ENCODE results near the gene TCAP. TPM values are rescaled to one million over a fixed set of nuclear protein-coding genes. Genes with fewer than 3 reads are reported as not detected.

TCAP gene
- total and polyA plus RNA-seq, 8 donors, result 0.88 to 14.1 (median 2.2) TPM; not detected in 2

DNA sequence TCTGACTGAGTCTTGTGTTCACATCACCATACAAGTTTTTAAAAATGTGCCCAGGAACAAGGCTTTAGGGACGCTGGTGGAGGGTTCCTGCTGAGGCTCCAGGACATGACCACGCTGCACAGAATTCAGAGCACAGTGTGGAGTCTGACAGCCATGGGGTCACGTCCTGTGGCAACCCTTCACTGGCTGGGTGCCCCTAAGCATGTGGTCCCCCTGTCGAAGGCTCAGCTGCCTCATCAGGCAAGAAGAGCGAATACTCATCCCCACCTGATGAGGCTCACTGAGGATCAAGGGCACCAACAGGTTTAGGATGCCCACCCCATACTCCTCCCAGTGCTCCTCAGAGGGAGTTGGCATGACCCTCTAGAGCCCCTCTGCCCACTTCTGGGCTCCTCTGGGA, 9.0 kb downstream of the TCAP start:
- Histone ChIP-seq H3K9me3 (no peaks in the 10 kb centered on the region), H3K4me1 (peaks cover 41 to 61% (median 58%) of the 10 kb centered on the region in 4 donors), H3K27me3 (peaks cover 0 to 32% (median 17%) of the 10 kb centered on the region in 3 donors), H3K36me3 (peaks cover 0 to 3% (median under 1%) of the 10 kb centered on the region in 4 donors), H3K4me3 (no peak overlapping the region), H3K27ac (peak overlapping the region in 1 of 5 donors; percentile 73)
- intact Hi-C loops (cut with DNase I; ENCODE audit: low total_unique reads), result no loop called here
- DNase-seq, result no peak
- 77 to 83% (median 81%) methylated on average over 5 of the region's 5 CpGs for WGBS, 5 donors
- TF ChIP-seq POLR2AphosphoS5 (IDR thresholded peaks at IDR 0.05) (no peak), POLR2A (IDR thresholded peaks at IDR 0.05) (no peak), EP300 (IDR thresholded peaks at IDR 0.05) (no peak)
- TF ChIP-seq, protein P1, sequence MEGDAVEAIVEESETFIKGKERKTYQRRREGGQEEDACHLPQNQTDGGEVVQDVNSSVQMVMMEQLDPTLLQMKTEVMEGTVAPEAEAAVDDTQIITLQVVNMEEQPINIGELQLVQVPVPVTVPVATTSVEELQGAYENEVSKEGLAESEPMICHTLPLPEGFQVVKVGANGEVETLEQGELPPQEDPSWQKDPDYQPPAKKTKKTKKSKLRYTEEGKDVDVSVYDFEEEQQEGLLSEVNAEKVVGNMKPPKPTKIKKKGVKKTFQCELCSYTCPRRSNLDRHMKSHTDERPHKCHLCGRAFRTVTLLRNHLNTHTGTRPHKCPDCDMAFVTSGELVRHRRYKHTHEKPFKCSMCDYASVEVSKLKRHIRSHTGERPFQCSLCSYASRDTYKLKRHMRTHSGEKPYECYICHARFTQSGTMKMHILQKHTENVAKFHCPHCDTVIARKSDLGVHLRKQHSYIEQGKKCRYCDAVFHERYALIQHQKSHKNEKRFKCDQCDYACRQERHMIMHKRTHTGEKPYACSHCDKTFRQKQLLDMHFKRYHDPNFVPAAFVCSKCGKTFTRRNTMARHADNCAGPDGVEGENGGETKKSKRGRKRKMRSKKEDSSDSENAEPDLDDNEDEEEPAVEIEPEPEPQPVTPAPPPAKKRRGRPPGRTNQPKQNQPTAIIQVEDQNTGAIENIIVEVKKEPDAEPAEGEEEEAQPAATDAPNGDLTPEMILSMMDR (IDR thresholded peaks at IDR 0.05), result no peak

DNA sequence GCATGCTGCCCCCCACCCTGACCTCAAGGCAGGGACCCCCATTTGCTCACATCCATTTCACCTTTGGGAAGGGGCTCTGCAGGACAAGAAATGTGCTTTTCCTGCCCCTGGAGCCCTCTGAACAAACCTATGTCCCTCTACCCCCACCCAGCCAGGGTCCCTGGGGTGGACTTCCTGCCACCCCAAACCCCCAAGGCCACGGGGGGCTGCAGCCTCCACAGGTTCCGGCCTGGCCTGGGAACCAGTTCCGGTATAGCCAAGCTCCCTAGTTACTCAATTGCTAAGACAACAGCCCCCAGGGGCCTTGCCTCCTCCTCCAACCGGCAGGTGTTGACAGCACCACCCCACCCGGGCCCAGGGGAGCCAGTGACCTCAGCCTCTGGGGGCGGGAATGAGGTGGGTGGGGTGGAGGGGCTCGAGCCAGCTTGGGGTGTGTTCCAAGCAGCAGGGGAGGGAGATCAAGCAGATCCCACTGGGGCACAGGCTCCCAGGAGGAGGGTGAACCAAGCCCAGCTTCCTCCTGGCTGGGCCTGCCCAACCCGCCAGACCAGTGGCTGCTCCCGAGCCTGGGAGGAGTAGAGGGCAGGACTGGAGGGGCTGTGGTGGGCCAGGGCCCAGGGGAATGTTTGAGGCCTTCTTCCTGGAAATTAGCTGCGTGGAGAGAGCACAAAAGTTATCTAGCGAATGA, 9.7 kb downstream of the TCAP start:
- Histone ChIP-seq H3K4me3 (no peak overlapping the region), H3K9me3 (no peaks in the 10 kb centered on the region), H3K4me1 (peaks cover 47 to 68% (median 64%) of the 10 kb centered on the region in 4 donors), H3K36me3 (peaks cover 0 to 8% (median 2%) of the 10 kb centered on the region in 4 donors), H3K27me3 (peaks cover 0 to 26% (median 10%) of the 10 kb centered on the region in 3 donors), H3K27ac (peak overlapping the region; percentile 27 to 79 (median 73))
- 26 to 38% (median 29%) methylated on average over 9 to 11 of the region's 11 CpGs for WGBS, 5 donors
- DNase-seq, result peak; percentile 57 to 94
- TF ChIP-seq POLR2A (IDR thresholded peaks at IDR 0.05) (no peak), POLR2AphosphoS5 (IDR thresholded peaks at IDR 0.05) (no peak), EP300 (IDR thresholded peaks at IDR 0.05) (no peak)
- TF ChIP-seq, protein P1 (IDR thresholded peaks at IDR 0.05), result no peak
- intact Hi-C loops (cut with DNase I; ENCODE audit: low total_unique reads), result no loop called here

DNA sequence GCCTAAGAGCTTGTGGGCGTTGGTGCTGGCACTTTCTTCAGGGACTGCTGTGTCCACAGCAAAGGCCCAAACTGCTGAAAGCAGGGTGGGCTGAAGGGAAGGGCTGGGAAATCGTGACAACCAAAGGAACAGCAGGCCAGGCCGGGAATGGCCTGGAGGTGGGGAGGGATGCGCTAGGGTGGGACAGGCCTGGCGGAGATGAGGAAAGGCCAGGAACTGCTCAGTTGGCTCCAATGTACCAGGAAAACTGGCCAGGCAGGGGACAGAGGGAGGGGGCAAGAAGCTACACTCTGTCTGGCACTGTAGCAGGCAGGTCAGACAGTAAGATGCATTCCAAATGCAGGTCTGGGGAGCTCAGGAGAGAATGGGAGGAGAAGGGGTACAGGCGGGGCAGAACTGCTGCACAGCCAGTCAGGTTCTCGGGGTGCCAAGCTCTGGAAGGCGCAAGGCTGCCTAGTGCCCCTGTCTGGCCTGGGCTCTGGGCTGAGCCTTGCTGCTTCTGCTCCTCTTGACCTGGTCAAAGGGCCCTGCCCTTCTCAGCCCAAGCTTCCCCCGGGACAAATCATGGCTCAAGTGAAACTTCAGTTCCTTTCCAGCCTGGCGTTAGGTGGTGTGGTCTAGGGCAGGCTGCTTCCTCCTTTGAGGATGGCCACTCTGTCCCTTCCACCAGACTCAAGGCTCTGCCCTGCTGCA, 10.4 kb downstream of the TCAP start:
- Histone ChIP-seq H3K4me1 (peaks cover 47 to 73% (median 67%) of the 10 kb centered on the region in 4 donors), H3K9me3 (no peaks in the 10 kb centered on the region), H3K27me3 (peaks cover 0 to 19% (median 4%) of the 10 kb centered on the region in 3 donors), H3K36me3 (peaks cover 0 to 15% (median 3%) of the 10 kb centered on the region in 4 donors), H3K27ac (peak overlapping the region; percentile 27 to 79 (median 73)), H3K4me3 (no peak overlapping the region)
- TF ChIP-seq, protein P1 (IDR thresholded peaks at IDR 0.05), result no peak
- TF ChIP-seq EP300 (IDR thresholded peaks at IDR 0.05) (no peak), POLR2A (IDR thresholded peaks at IDR 0.05) (no peak), POLR2AphosphoS5 (IDR thresholded peaks at IDR 0.05) (no peak)
- WGBS, 5 donors, result 51 to 65% (median 61%) methylated on average over 9 to 10 of the region's 10 CpGs
- DNase-seq, result no peak
- intact Hi-C loops (cut with DNase I; ENCODE audit: low total_unique reads), result no loop called here

DNA sequence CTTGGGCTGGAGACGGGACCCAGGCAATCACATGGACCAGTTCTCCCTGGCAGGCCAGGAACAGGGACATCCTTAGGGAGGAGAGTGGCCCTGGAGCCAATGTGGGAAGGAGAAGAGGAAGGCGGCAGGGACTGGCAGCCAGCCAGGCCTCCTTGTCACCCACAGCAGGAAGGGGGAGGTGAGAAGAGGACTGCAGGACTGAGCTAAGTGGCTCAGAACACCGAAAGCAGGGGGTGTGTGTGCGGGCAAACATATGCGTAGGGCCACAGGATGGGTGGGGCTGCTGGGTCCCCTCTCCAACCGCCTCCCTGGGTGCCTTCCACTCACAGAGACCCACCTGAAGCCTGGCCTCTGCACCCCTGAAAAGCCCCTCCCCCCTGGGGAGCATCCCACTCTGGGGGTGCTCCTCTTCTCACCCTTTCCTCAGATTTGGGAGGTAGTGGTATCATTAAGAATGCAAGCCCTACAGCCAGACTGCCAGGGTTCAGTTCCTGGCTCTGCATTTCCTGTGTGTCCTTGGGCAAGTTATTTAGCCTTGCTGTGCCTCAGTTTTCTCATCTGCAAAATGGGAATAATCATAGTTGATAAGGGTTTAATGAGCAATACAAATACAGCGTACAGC, 11.2 kb downstream of the TCAP start:
- WGBS, 5 donors, result 23 to 41% (median 35%) methylated on average over 6 to 7 of the region's 7 CpGs
- peak; percentile 84 to 93 for DNase-seq
- TF ChIP-seq POLR2AphosphoS5 (IDR thresholded peaks at IDR 0.05) (no peak), POLR2A (IDR thresholded peaks at IDR 0.05) (no peak), EP300 (IDR thresholded peaks at IDR 0.05) (no peak)
- TF ChIP-seq, protein P1 (IDR thresholded peaks at IDR 0.05), result no peak
- Histone ChIP-seq H3K27me3 (peaks cover 0 to 11% (median 0%) of the 10 kb centered on the region in 3 donors), H3K27ac (peak overlapping the region; percentile 18 to 79 (median 73)), H3K9me3 (no peaks in the 10 kb centered on the region), H3K36me3 (peaks cover 0 to 22% (median 10%) of the 10 kb centered on the region in 4 donors), H3K4me3 (no peak overlapping the region), H3K4me1 (peaks cover 47 to 74% (median 64%) of the 10 kb centered on the region in 4 donors)
- intact Hi-C loops (cut with DNase I; ENCODE audit: low total_unique reads), result no loop called here
